Measurements from ENCODE around the gene PCA3. TPM values are rescaled to one million over a fixed set of nuclear protein-coding genes. Genes with fewer than 3 reads are reported as not detected.

PCA3 gene
- total RNA-seq, 3 donors from 2014 or later, result 0.38 TPM; not detected in 2

DNA sequence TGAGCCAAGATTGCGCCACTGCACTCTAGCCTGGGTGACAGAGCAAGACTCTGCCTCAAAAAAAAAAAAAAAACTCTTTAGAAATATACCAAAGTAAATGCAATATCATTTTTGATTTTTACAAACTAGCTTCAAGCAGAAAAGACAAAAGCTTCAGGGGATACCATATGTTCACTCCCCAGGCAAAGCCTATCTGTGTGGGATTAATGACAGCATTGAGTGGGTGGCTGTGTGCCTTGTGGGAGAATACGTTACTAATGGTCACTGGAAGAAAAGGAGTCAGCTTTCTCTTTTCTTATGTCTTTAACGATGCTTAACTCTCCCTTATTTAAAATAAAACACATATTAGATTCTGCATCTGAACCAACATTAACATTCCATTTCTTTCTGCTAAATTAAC lies 1.9 kb downstream of the PCA3 start:
- no peak for ATAC-seq
- Histone ChIP-seq H3K4me1 (ENCODE audit: low read depth) (no peaks in the 10 kb centered on the region), H3K4me3 (no peak overlapping the region), H3K9me3 (no peaks in the 10 kb centered on the region), H3K36me3 (ENCODE audit: low read depth) (no peaks in the 10 kb centered on the region)
- intact Hi-C loops (cut with DNase I, micrococcal nuclease), result no loop called here
- TF ChIP-seq, protein P1, sequence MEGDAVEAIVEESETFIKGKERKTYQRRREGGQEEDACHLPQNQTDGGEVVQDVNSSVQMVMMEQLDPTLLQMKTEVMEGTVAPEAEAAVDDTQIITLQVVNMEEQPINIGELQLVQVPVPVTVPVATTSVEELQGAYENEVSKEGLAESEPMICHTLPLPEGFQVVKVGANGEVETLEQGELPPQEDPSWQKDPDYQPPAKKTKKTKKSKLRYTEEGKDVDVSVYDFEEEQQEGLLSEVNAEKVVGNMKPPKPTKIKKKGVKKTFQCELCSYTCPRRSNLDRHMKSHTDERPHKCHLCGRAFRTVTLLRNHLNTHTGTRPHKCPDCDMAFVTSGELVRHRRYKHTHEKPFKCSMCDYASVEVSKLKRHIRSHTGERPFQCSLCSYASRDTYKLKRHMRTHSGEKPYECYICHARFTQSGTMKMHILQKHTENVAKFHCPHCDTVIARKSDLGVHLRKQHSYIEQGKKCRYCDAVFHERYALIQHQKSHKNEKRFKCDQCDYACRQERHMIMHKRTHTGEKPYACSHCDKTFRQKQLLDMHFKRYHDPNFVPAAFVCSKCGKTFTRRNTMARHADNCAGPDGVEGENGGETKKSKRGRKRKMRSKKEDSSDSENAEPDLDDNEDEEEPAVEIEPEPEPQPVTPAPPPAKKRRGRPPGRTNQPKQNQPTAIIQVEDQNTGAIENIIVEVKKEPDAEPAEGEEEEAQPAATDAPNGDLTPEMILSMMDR (IDR thresholded peaks at IDR 0.05), result no peak
- DNase-seq, result no peak

DNA sequence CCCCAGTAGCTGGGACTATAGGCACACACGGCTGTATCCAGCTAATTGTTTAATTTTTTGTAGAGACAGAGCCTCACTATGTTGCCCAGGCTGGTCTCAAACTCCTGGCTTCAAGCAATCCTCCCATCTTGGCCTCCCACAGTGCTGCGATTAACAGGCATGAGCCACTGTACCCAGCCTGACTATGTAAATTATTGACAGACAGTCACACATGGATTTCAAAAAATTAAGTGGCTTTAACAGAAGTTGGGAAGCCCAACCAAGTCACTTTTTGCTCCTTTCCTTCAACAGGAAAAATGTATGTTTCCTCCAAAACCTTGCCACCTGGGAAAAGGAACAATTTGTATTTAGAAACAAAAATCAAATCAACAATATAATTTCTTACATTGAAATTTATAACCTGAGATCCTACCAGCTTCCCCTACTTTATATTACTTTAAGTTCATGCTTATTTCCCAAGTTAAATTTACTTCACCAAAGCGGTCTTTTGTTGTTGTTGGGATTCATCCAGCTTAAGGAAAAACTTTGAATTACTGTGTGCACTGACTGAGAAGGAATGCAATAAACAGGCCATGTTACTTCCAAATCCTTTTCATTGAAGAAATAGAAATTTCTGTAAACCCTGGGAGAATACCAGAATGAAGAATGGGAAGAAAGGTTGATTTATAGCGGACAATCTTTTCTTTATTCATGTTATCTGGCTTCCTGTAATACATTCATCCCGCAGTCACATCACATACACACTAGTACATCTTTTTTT lies 8.6 kb downstream of the PCA3 start:
- H3K9me3 ChIP-seq, result no peaks in the 10 kb centered on the region
- no peak overlapping the region for H3K4me3 ChIP-seq
- TF ChIP-seq, protein P1 (IDR thresholded peaks at IDR 0.05), result no peak
- no peaks in the 10 kb centered on the region for H3K4me1 ChIP-seq (ENCODE audit: low read depth)
- intact Hi-C loops (cut with DNase I, micrococcal nuclease), result no loop called here
- H3K36me3 ChIP-seq (ENCODE audit: low read depth), result no peaks in the 10 kb centered on the region
- DNase-seq (no peak), ATAC-seq (no peak)

DNA sequence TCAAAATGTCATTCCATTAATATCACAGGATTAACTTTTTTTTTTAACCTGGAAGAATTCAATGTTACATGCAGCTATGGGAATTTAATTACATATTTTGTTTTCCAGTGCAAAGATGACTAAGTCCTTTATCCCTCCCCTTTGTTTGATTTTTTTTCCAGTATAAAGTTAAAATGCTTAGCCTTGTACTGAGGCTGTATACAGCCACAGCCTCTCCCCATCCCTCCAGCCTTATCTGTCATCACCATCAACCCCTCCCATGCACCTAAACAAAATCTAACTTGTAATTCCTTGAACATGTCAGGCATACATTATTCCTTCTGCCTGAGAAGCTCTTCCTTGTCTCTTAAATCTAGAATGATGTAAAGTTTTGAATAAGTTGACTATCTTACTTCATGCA lies 20.6 kb downstream of the PCA3 start:
- Histone ChIP-seq H3K36me3 (ENCODE audit: low read depth) (no peaks in the 10 kb centered on the region), H3K4me1 (ENCODE audit: low read depth) (peaks cover under 1% of the 10 kb centered on the region), H3K4me3 (no peak overlapping the region), H3K9me3 (no peaks in the 10 kb centered on the region)
- TF ChIP-seq, protein P1 (IDR thresholded peaks at IDR 0.05), result no peak
- intact Hi-C loops (cut with DNase I, micrococcal nuclease), result no loop called here
- DNase-seq (no peak), ATAC-seq (no peak)

DNA sequence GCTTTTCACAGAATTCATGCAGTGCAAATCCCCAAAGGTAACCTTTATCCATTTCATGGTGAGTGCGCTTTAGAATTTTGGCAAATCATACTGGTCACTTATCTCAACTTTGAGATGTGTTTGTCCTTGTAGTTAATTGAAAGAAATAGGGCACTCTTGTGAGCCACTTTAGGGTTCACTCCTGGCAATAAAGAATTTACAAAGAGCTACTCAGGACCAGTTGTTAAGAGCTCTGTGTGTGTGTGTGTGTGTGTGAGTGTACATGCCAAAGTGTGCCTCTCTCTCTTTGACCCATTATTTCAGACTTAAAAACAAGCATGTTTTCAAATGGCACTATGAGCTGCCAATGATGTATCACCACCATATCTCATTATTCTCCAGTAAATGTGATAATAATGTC lies 21.3 kb downstream of the PCA3 start:
- H3K9me3 ChIP-seq, result no peaks in the 10 kb centered on the region
- no peak overlapping the region for H3K4me3 ChIP-seq
- ATAC-seq (no peak), DNase-seq (no peak)
- H3K4me1 ChIP-seq (ENCODE audit: low read depth), result peaks cover 6% of the 10 kb centered on the region
- TF ChIP-seq, protein P1 (IDR thresholded peaks at IDR 0.05), result no peak
- no peaks in the 10 kb centered on the region for H3K36me3 ChIP-seq (ENCODE audit: low read depth)
- intact Hi-C loops (cut with DNase I, micrococcal nuclease), result no loop called here

DNA sequence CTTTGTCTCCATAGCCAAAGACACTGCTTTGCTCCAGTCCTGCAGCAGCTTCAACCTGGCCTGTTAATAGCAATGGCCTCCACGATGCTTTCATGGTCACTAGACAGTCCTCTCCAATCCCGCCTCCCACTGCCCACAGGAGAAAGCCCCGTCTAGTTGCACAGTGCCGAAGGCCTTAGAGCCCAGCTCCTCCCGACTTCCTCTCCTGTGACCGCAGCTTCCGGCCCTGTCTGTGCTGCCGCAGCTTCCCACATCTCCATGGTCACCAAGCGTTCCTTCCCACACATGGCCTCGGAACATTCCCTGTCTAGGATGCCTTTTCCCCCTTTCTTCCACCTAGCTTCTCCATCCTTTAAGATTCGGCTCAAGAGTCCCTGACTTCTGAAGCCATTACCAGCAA lies 23.4 kb downstream of the PCA3 start:
- ATAC-seq (no peak), DNase-seq (no peak)
- Histone ChIP-seq H3K4me1 (ENCODE audit: low read depth) (peaks cover 8% of the 10 kb centered on the region), H3K4me3 (no peak overlapping the region), H3K9me3 (no peaks in the 10 kb centered on the region), H3K36me3 (ENCODE audit: low read depth) (no peaks in the 10 kb centered on the region)
- TF ChIP-seq, protein P1 (IDR thresholded peaks at IDR 0.05), result no peak
- intact Hi-C loops (cut with DNase I, micrococcal nuclease), result no loop called here
